Measurements from ENCODE around the gene IL17RD. TPM values are rescaled to one million over a fixed set of nuclear protein-coding genes. Genes with fewer than 3 reads are reported as not detected.

IL17RD gene
- total and polyA plus RNA-seq, 12 donors: 1.3 to 15.6 (median 4.9) TPM

DNA sequence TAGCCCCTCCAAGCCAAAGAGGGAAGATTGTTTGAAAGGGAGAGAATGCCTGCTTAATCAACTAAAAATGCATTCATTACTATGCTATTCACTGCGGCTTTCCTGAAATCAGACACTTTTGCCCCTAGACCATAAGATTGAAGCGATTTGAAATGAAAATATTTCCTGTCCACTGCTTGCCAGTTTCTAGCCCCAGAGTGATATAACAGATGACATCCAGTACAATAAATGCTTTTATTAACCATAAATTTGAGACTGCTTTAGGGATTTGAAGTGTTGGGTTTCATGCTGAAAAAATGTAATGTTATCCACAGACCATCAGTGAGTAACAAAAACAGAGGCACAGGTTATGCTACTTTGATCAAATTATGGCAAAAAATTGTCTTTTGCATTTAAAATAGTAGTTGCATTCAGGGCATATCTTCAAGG is 14.1 kb downstream of the IL17RD start:
- peak in 4 of 8 donors; percentile 28 to 65 (median 42) for ATAC-seq
- H3K4me1 ChIP-seq: peaks cover 0 to 48% (median 31%) of the 10 kb centered on the region in 9 donors
- no peaks in the 10 kb centered on the region for H3K36me3 ChIP-seq
- WGBS, 2 donors: 42 to 50% methylated on average over 2 of the region's 2 CpGs
- H3K27me3 ChIP-seq: peaks cover 0 to 13% (median 0%) of the 10 kb centered on the region in 7 donors
- no peak overlapping the region for H3K4me3 ChIP-seq
- TF ChIP-seq CTCF (IDR thresholded peaks at IDR 0.05): no peak
- DNase-seq: no peak
- no peaks in the 10 kb centered on the region for H3K9me3 ChIP-seq
- intact Hi-C loops (cut with DNase I): no loop called here
- peak overlapping the region in 4 of 10 donors; percentile 5 to 32 (median 10) for H3K27ac ChIP-seq

DNA sequence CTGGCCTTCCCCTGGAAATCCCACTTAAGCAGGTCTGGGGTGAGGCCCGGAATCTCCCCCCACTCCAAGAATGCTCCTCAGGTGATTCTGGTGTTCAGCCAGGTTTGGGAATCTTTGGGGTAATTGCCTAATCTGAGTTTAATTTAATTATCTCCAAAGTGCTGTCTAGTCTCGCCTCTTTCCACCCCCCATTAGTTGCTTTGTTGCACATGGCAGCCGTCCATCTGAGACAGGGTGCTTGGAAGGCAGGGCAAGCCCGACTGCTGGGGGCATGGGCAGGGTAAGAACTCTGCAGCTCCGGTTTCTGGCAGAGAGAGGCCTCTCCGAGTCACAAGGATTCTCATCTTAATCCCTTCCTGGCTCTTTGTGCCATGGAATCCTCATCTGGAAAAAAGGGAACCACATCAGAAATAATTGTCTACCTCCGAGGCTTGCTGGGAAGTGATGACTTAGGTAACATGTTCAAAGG is 15.0 kb downstream of the IL17RD start:
- no peak for TF ChIP-seq CTCF (IDR thresholded peaks at IDR 0.05)
- 40 to 42% methylated on average over 7 of the region's 7 CpGs for WGBS, 2 donors
- H3K9me3 ChIP-seq: no peaks in the 10 kb centered on the region
- DNase-seq: no peak
- H3K36me3 ChIP-seq: no peaks in the 10 kb centered on the region
- intact Hi-C loops (cut with DNase I): no loop called here
- peaks cover 0 to 9% (median 0%) of the 10 kb centered on the region in 7 donors for H3K27me3 ChIP-seq
- H3K4me1 ChIP-seq: peaks cover 0 to 43% (median 28%) of the 10 kb centered on the region in 9 donors
- peak in 1 of 8 donors; percentile 34 for ATAC-seq
- peak overlapping the region in 2 of 10 donors; percentile 5 to 32 for H3K27ac ChIP-seq
- H3K4me3 ChIP-seq: no peak overlapping the region

DNA sequence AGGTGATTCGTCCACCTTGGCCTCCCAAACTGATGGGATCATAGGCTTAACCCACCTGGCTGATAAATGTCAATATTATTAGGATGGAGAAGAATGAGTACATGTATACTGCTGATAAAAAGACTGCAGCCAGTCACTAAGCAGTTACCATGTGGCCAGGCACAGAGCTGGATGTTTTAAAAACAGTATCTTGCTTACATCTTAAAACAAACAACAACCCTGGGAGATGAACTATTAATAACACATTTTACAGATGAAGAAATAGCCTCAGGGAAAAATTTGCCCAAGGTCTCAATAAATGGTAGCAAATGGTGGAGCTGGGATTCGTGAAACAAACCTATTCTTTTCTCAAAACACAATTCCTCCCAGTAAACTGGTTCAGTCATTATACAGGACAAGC is 18.1 kb downstream of the IL17RD start:
- WGBS, 2 donors: 92 to 96% methylated on average over 2 of the region's 2 CpGs
- intact Hi-C loops (cut with DNase I): no loop called here
- ATAC-seq (no peak), DNase-seq (no peak)
- H3K27ac ChIP-seq: no peak overlapping the region
- no peaks in the 10 kb centered on the region for H3K36me3 ChIP-seq
- no peak for TF ChIP-seq CTCF (IDR thresholded peaks at IDR 0.05)
- peaks cover 0 to 2% (median 0%) of the 10 kb centered on the region in 7 donors for H3K27me3 ChIP-seq
- no peak overlapping the region for H3K4me3 ChIP-seq
- no peaks in the 10 kb centered on the region for H3K9me3 ChIP-seq
- H3K4me1 ChIP-seq: peaks cover 3 to 46% (median 35%) of the 10 kb centered on the region in 9 donors

DNA sequence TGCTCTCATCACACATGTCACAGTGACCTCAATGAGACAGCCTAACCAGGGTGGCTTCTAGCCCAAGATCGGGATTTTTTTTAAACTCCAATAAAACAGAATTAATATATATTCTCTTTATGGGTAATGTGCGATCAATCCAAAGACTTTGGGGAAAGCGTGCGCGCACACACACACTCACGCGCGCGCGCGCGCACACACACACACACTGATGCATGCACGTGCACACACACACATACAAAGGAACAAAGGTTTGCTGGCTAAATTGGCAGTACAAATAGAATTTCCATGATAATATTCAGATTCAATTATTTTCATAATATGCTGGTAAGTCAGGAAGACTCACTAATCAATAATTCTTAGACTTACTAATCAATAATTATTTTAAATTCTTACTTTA is 19.3 kb downstream of the IL17RD start:
- Histone ChIP-seq H3K36me3 (no peaks in the 10 kb centered on the region), H3K27ac (no peak overlapping the region), H3K9me3 (no peaks in the 10 kb centered on the region), H3K27me3 (peaks cover 0 to 7% (median 0%) of the 10 kb centered on the region in 7 donors), H3K4me3 (no peak overlapping the region), H3K4me1 (peaks cover 2 to 41% (median 27%) of the 10 kb centered on the region in 9 donors)
- 93 to 94% methylated on average over 13 of the region's 13 CpGs for WGBS, 2 donors
- DNase-seq: no peak
- TF ChIP-seq CTCF (IDR thresholded peaks at IDR 0.05): no peak
- ATAC-seq: no peak
- intact Hi-C loops (cut with DNase I): no loop called here

All from heart right ventricle (tissue), 16 donors.